Measurements from ENCODE around the gene GRM4.
"Not testable (repeated sequence)": the region's sequence is repeated elsewhere in the genome, so short reads cannot be mapped to it uniquely, and the experiment has no call there.

GRM4 gene

GRCh38 chr6:34047913-34048867 is 97.7 kb downstream of the GRM4 start:
- no peak for DNase-seq (ENCODE audit: extremely low read depth, low read depth)
- TF ChIP-seq CTCF (IDR thresholded peaks at IDR 0.05; ENCODE audit: low read depth, low read length), result no peak

GRCh38 chr6:34046617-34047016 is 99.3 kb downstream of the GRM4 start:
- TF ChIP-seq CTCF (IDR thresholded peaks at IDR 0.05; ENCODE audit: low read depth, low read length), result no peak
- DNase-seq (ENCODE audit: extremely low read depth, low read depth), result no peak

GRCh38 chr6:34045771-34046170 is 100.1 kb downstream of the GRM4 start:
- no peak for DNase-seq (ENCODE audit: extremely low read depth, low read depth)
- no peak for TF ChIP-seq CTCF (IDR thresholded peaks at IDR 0.05; ENCODE audit: low read depth, low read length)

- no peak for DNase-seq (ENCODE audit: extremely low read depth, low read depth)
- no peak for TF ChIP-seq CTCF (IDR thresholded peaks at IDR 0.05; ENCODE audit: low read depth, low read length)
These were observed 100.8 kb downstream of the GRM4 start for GRCh38 chr6:34044945-34045595.

- no peak for DNase-seq (ENCODE audit: extremely low read depth, low read depth)
- TF ChIP-seq CTCF (IDR thresholded peaks at IDR 0.05; ENCODE audit: low read depth, low read length), result no peak
These were observed 102.5 kb downstream of the GRM4 start for GRCh38 chr6:34043359-34043758.

GRCh38 chr6:34041998-34042397 is 103.9 kb downstream of the GRM4 start:
- not testable (repeated sequence) for DNase-seq (ENCODE audit: extremely low read depth, low read depth)

- no peak for TF ChIP-seq CTCF (IDR thresholded peaks at IDR 0.05; ENCODE audit: low read depth, low read length)
- DNase-seq (ENCODE audit: extremely low read depth, low read depth), result no peak
These were observed 104.5 kb downstream of the GRM4 start for GRCh38 chr6:34041385-34041784.
